K562 (cell line): ENCODE data around the gene BORCS5. TPM values are rescaled to one million over a fixed set of nuclear protein-coding genes. Genes with fewer than 3 reads are reported as not detected.

ENCODE experiments used
- ATAC-seq: fragments of 200-7000 bp; cut with Tn5 transposase; 3 replicates; pipeline ENCODE4 v1.9.1; 2020; ENCODE audit warnings: moderate library complexity
- BruUV-seq: library from RNA; stranded (reverse); fragments of 400-500 nt; replicated peaks from 2 replicates; lab custom pipeline; 2021; lab: Mats Ljungman, UMichigan
- CTCF ChIA-PET: fragments of 300-600 bp; formaldehyde crosslinking; extraction: SDS; loops from one replicate; lab custom pipeline; 2021; ENCODE audit warnings: low intra/inter-chr PET ratio; lab: Yijun Ruan, JAX
- POLR2A ChIA-PET: fragments of 300-600, 350-650 bp; sonication (Branson Sonifier 250); formaldehyde crosslinking; extraction: SDS; loops from one replicate; lab custom pipeline; 2021; ENCODE audit warnings: antibody characterized with exemption, inconsistent platforms; lab: Yijun Ruan, JAX
- DNase-seq, 4 experiments: peaks; one replicate each; pipeline versions ENCODE4 v3.0.0 to v3.0.0-alpha.2; 2011 to 2018; ENCODE audit warnings: low spot score in 3 of 4, mixed read lengths in 3 of 4; ENCODE audit errors: extremely low read depth in 1 of 4
- FAIRE-seq: peaks from 2 replicates; lab custom pipeline; 2011; peaks lifted over from hg19 to GRCh38; lab: Jason Lieb, UNC
- H2AFZ ChIP-seq: 2 replicates; pipeline ENCODE4 v1.6.0; 2011; ENCODE audit warnings: low read depth, low read length, control low read depth, inconsistent platforms
- H3K27ac ChIP-seq: fragments of 200-600 bp; 3 replicates; pipeline ENCODE4 v1.8.0; 2011; ENCODE audit warnings: low read depth, mild to moderate bottlenecking, control low read depth, inconsistent platforms, low read length, moderate library complexity, mixed read lengths; ENCODE audit errors: extremely low read depth
- H3K27me3 ChIP-seq, 2 experiments: fragments of 300-600 bp in 1 of 2; 2 replicates in 1 of 2; 3 replicates in 1 of 2; pipeline versions ENCODE4 v1.6.0 to v1.8.0; 2011; ENCODE audit warnings: inconsistent platforms in 2 of 2, low read length in 2 of 2, mild to moderate bottlenecking in 1 of 2, mixed read lengths in 1 of 2, moderate library complexity in 1 of 2; ENCODE audit not compliant: control insufficient read depth in 2 of 2, insufficient read depth in 2 of 2
- H3K36me3 ChIP-seq: fragments of 300-600 bp; 3 replicates; pipeline ENCODE4 v1.8.0; 2011; ENCODE audit warnings: mild to moderate bottlenecking, low read length, inconsistent platforms; ENCODE audit not compliant: control insufficient read depth, insufficient read depth
- H3K4me1 ChIP-seq, 2 experiments: fragments of 200-600 bp in 1 of 2; replicated peaks in 1 of 2; 2 replicates in 1 of 2; 3 replicates in 1 of 2; pipeline versions ENCODE4 v1.5.1 to v1.8.0; 2011; ENCODE audit warnings: inconsistent platforms in 2 of 2, low read length in 2 of 2, mild to moderate bottlenecking in 1 of 2, mixed read lengths in 1 of 2, moderate library complexity in 1 of 2; ENCODE audit not compliant: control insufficient read depth in 2 of 2, insufficient read depth in 2 of 2
- H3K4me2 ChIP-seq: 2 replicates; pipeline ENCODE4 v1.6.1; 2011; ENCODE audit warnings: low read length, control low read depth, inconsistent platforms, mixed read lengths; ENCODE audit not compliant: insufficient read depth
- H3K4me3 ChIP-seq: fragments of 200-600 bp; sonication (generic), shearing (Covaris generic); 2 replicates; pipeline ENCODE4 v1.5.1; 2016; ENCODE audit warnings: control low read depth, inconsistent platforms
- H3K79me2 ChIP-seq: fragments of 200-600 bp; 3 replicates; pipeline ENCODE4 v1.8.0; 2011; ENCODE audit warnings: low read length, inconsistent platforms; ENCODE audit not compliant: control insufficient read depth, insufficient read depth
- H3K9ac ChIP-seq, 2 experiments: 2 replicates each; pipeline versions ENCODE4 v1.6.0 to v1.6.1; 2011; ENCODE audit warnings: low read depth in 2 of 2, low read length in 2 of 2, control low read depth in 1 of 2, inconsistent platforms in 1 of 2, mild to moderate bottlenecking in 1 of 2, mixed read lengths in 1 of 2; ENCODE audit not compliant: insufficient read depth in 1 of 2
- H3K9me1 ChIP-seq: one replicate; pipeline ENCODE4 v1.6.0; 2011; ENCODE audit warnings: inconsistent platforms, mild to moderate bottlenecking, low read length, moderate library complexity; ENCODE audit not compliant: control insufficient read depth, insufficient read depth
- H3K9me3 ChIP-seq: replicated peaks from 2 replicates; pipeline ENCODE4 v1.5.1; 2011; ENCODE audit warnings: low read depth, low read length, inconsistent platforms; ENCODE audit not compliant: control insufficient read depth, insufficient read depth
- H4K20me1 ChIP-seq: replicated peaks from 2 replicates; pipeline ENCODE4 v1.6.1; 2011; ENCODE audit warnings: low read length, inconsistent platforms, mixed read lengths; ENCODE audit not compliant: control insufficient read depth, insufficient read depth
- GATAD2B ChIP-seq: fragments of 450-650 bp; IDR thresholded peaks from 2 replicates; pipeline ENCODE4 v1.6.1; 2017; ENCODE audit warnings: mild to moderate bottlenecking, borderline replicate concordance
- HDAC2 ChIP-seq: fragments of 450-650 bp; IDR thresholded peaks from 2 replicates; pipeline ENCODE4 v1.6.1; 2016; ENCODE audit warnings: mild to moderate bottlenecking
- MCM5 ChIP-seq: fragments of 450-650 bp; IDR thresholded peaks from 2 replicates; pipeline ENCODE4 v1.6.1; 2016; ENCODE audit warnings: low read depth
- NFE2 ChIP-seq: IDR thresholded peaks from 2 replicates; pipeline ENCODE4 v1.6.1; 2014; ENCODE audit warnings: antibody characterized with exemption, low read depth
- RNF219 ChIP-seq: fragments of 250-450 bp; sonication (Bioruptor Pico); IDR thresholded peaks from 2 replicates; pipeline ENCODE4 v1.5.0; 2022; ENCODE audit warnings: mild to moderate bottlenecking
- SRF ChIP-seq, 2 experiments: fragments of 250-450, 450-650 bp in 1 of 2; sonication (Bioruptor Pico) in 1 of 2; sonication (generic) in 1 of 2; formaldehyde crosslinking; IDR thresholded peaks; 2 replicates each; pipeline versions ENCODE4 v1.5.0 to v1.5.1; 2020 to 2022; ENCODE audit warnings: mild to moderate bottlenecking in 1 of 2, missing genetic modification reagents in 1 of 2
- TFAM ChIP-seq: fragments of 250-450 bp; sonication (Bioruptor Pico); conservative IDR thresholded peaks from 2 replicates; pipeline ENCODE4 v1.5.0; 2021; ENCODE audit warnings: mild to moderate bottlenecking, moderate library complexity
- ZNF274 ChIP-seq: IDR thresholded peaks from 2 replicates; pipeline ENCODE4 v1.6.1; 2011; ENCODE audit warnings: low read depth, mild to moderate bottlenecking, low read length, moderate library complexity, borderline replicate concordance
- ZNF76 ChIP-seq: fragments of 250-450 bp; sonication (Bioruptor Pico); IDR thresholded peaks from 2 replicates; pipeline ENCODE4 v1.4.0; 2020; ENCODE audit warnings: mild to moderate bottlenecking, moderate library complexity, borderline replicate concordance
- whole genome bisulfite sequencing: fragments of 100-300 bp; shearing (Covaris generic); methylation state at CpG from one replicate; pipeline ENCODE4 v1.1.6; 2016; ENCODE audit warnings: low coverage, mixed read lengths; ENCODE audit not compliant: insufficient coverage; ENCODE audit errors: missing lambda C conversion rate; 5-methylcytosine and 5-hydroxymethylcytosine counted together
- in situ Hi-C: fragments of 300-500 bp; cut with MboI; formaldehyde crosslinking; loops from 4 replicates; pipeline ENCODE4 v1.15.0; 2018; ENCODE audit warnings: inconsistent platforms, mixed read lengths
- intact Hi-C: fragments of 100-400 bp; cut with micrococcal nuclease; formaldehyde crosslinking; loops from 2 replicates; pipeline ENCODE4 v1.14.2; 2022
- polyA plus RNA-seq, 8 experiments: library from polyadenylated mRNA; depleted of rRNA in 4 of 8; stranded (reverse) in 5 of 8; unstranded in 3 of 8; fragments of >200 nt; fragmentation: Nextera tagmentation in 2 of 8; fragmentation: Illumina TruSeq in 1 of 8; extraction: Ambion mirVana in 2 of 8; extraction: Trizol in 1 of 8; gene quantifications; 2 replicates each; pipeline versions ENCODE4 v1.2.1 to v1.2.3, GENCODE V29; 2011 to 2014; ENCODE audit warnings: inconsistent platforms in 1 of 8, missing spikeins in 1 of 8
- total RNA-seq, 7 experiments: library from RNA; depleted of rRNA in 6 of 7; stranded (reverse); fragments of >200 nt in 6 of 7; fragmentation: Illumina TruSeq in 2 of 7; extraction: Trizol in 2 of 7; gene quantifications; 2 replicates each; pipeline versions ENCODE4 v1.2.1 to v1.2.3, GENCODE V29; 2011 to 2021; ENCODE audit warnings: low replicate concordance in 1 of 7

Gene BORCS5
- total and polyA plus RNA-seq, 9 of the 15 experiments (the other 6 are each of a cell fraction or from before 2014, with no cell fraction given), result 0.31 to 12.4 (median 6.6) TPM

- Histone ChIP-seq H3K27me3 (no peaks in the 10 kb centered on the region), H3K27ac (no peak overlapping the region), H3K36me3 (peaks cover 4% of the 10 kb centered on the region; the same call in 1 of the 3 replicates), H3K9me3 (no peaks in the 10 kb centered on the region), H3K9ac (no peak overlapping the region), H3K4me2 (no peak overlapping the region), H3K79me2 (no peaks in the 10 kb centered on the region), H4K20me1 (0 out of 2 replicates have a peak, but pooled peaks cover 7% of the 10 kb centered on the region), H2AFZ (no peak overlapping the region), H3K4me3 (no peak overlapping the region), H3K4me1 (peaks cover 0 to 8% of the 10 kb centered on the region in 2 experiments; a peak in 3 of 5 replicates), H3K9me1 (no peaks in the 10 kb centered on the region)
- ChIA-PET CTCF (no interaction called here), POLR2A (interaction anchor here (0.6 kb wide), 1 partner anchor 22 kb away, joined by 3 read pairs; no protein-coding TSS in a partner anchor)
- DNase-seq (no peak), FAIRE-seq (no peak), ATAC-seq (no peak)
- intact Hi-C loops, result no loop called here
- no peak for TF ChIP-seq HDAC2
- no peak for TF ChIP-seq RNF219 (CRISPR knock-in tag)
- no peak for TF ChIP-seq ZNF274
- no peak for TF ChIP-seq MCM5
- TF ChIP-seq SRF (CRISPR knock-in tag; IDR thresholded peaks at IDR 0.05), result no peak
- TF ChIP-seq GATAD2B, result no peak
- no peak for TF ChIP-seq ZNF76 (CRISPR knock-in tag)
- TF ChIP-seq TFAM (CRISPR knock-in tag), result no peak
- no peak for TF ChIP-seq NFE2
- in situ Hi-C loops, result no loop called here
- WGBS, result 93% methylated on average over 6 of the region's 6 CpGs
- BruUV-seq, result no TSS peak
Observed at GRCh38 chr12:12467264-12467663, 110.4 kb downstream of the BORCS5 start.
